HG02938 (cell line): Measurements from ENCODE around the gene IGFBP7.

Experiments used
- ATAC-seq: cut with Tn5 transposase; IDR thresholded peaks from one replicate; pipeline ENCODE4 v1.9.1; 2021; ENCODE audit warnings: mild to moderate bottlenecking, moderate library complexity; ENCODE audit not compliant: unreplicated experiment

IGFBP7 gene

DNA sequence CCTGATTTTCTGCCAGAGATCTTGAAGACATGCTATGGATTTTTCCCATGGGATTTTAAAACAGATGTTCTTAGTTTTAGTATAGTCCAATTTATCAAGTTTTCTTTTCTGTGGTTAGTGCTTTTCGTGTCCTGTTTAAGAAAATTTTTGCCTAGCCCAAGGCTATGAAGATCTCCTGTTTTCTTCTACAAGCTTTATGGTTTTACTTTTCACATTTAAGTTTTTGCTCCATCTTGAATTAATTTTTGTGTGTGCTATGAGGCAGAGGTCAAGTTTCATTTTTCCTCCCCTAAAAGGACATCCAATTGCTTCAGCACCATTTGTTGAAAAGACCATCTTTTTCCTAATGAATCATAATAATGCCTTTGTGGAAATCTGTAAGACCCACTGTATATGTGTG, 65.9 kb downstream of the IGFBP7 start:
- ATAC-seq = no peak

DNA sequence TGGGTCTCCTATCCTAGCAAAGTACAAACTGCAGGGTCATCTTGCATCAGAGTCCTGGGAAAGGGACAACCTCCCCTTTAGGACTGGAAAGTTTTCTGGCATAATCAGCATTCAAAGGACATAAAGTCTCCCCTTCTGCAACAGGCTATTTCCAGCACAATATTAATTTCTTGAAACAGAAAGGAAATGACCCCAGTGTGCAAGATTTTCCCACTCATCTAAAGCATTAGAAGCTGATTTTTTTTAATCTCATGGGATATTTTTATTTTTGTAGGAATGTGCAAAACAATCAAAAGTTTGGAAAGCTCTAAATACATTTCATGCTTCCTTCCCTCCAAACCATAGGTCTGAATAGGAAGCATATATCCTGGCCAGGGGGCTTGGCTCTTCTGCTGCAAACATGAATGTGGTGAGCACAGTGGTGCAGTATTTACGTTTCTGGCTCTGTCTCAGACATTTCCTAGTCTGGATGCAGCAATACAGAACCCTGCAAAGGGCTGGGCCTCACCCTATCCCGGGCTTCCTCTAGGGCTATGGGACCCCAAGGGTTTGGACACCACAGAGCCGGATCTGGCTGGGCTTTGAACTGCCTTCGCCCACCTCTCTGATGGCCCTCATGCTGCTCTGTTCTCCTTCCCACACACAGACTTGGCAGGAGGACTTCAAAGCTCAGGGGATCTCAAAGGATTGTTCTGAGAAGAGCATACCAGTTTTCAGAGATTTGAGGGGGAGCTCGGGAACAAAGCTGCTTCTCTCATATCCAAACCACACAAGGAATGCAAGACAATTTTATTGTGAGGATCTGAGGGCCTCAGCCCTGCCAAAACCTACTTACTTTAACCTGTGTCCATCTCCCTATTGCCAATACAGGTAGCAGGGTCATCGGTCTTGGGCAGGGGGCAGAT, 66.6 kb downstream of the IGFBP7 start:
- no peak for ATAC-seq

- no peak for ATAC-seq
These were observed 67.4 kb downstream of the IGFBP7 start for GRCh38 chr4:57042711-57043169.

DNA sequence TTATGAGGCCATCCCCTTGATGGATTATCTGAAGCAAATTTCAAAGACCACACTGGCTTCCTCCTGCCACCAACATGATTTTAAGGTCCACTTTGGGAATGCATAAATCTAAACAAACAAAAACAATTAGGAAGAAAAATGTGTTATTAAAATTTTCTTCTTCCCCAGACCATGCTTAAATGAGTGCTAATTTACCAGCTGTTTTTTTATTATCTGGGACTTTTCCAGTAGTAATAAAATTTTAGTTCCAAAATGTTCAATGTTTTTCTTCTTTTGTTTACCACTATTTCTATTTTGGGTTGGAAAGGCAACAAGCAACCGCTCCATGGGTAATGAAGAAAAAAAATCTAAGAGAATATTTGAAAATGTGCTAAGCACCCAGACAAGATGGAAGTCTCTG, 69.2 kb downstream of the IGFBP7 start:
- ATAC-seq = no peak

GRCh38 chr4:57040510-57040909, 69.7 kb downstream of the IGFBP7 start:
- ATAC-seq = no peak

DNA sequence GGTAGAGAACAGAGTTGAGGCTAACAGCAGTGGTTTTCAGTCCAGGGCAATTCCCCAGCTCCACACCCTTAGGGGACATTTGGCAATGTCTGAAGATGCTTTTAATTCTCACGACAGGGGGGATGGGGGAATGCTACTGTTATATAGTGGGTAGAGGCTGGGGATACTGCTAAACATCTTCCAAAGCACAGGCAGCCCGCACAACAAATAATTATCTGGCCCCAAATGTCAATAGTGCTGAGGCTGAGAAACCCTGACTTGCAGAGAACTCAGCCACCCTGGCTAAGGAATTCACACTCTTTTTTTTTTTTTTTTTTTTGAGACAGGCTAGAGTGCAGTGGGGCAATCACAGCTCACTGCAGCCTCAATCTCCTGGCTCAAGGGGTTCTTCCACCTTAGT, 70.8 kb downstream of the IGFBP7 start:
- ATAC-seq = no peak

DNA sequence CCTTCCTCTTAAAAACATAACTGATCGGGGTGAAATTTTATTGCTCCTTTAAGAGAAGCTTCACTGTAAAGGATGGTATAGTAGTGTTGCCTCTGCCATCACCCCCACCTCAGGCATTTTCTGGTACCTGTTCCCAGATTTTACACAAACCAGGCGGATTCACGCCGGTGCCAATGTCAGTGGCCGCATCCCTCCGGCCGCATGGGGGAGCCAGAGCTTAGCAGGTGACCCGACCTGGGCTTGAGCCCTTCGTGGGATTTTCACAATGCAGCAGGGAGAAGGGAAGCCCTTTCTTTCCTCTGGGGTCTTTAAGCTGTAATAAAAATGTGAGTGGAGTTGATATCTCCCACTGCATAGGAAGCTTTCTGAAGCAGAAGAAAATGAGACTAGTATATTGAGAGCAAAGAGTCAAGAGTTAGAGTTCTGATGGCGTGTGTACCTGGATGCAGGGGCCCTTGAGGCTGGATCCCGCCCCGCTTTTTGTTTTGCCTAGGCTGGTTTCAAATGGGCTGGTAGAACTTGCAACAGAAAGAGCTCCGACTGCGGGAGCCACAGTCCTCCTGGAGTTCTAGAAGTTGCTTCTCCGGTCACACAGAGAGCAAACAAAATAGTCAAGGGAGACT, 72.1 kb downstream of the IGFBP7 start:
- ATAC-seq = no peak

DNA sequence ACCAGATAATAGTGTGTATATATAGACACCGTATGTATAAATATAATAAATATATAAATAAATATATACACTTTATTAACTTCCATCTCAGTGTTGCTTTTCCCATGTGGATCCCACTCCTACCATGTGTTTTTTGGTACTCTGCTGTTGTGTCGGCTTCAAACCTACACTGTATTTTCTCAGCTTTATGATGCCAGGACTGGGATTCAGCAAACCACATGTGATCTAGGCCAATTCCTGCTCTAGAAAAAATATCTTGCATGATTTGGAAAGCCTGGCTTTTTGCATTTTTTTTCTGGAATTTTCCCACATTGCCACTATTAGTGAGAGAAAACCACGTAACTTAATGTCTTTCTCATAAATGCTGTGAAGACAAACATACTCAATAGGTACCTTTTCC, 75.7 kb downstream of the IGFBP7 start:
- ATAC-seq = no peak

DNA sequence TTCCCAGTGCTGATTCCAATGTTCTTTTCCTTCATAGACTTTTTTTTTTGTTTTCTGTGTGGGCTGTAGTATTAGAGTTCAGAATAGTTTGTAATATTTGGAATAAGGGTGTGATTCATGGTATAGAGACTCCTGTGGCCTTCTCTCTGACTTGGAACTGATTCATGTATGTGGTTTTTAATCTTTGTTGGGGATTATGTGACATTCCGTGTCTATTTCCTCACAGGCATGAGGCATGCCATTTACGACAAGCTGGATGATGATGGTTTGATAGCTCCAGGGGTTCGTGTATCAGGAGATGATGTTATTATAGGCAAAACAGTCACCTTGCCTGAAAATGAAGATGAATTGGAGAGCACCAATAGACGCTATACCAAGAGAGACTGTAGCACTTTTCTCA, 87.1 kb downstream of the IGFBP7 start:
- no peak for ATAC-seq

DNA sequence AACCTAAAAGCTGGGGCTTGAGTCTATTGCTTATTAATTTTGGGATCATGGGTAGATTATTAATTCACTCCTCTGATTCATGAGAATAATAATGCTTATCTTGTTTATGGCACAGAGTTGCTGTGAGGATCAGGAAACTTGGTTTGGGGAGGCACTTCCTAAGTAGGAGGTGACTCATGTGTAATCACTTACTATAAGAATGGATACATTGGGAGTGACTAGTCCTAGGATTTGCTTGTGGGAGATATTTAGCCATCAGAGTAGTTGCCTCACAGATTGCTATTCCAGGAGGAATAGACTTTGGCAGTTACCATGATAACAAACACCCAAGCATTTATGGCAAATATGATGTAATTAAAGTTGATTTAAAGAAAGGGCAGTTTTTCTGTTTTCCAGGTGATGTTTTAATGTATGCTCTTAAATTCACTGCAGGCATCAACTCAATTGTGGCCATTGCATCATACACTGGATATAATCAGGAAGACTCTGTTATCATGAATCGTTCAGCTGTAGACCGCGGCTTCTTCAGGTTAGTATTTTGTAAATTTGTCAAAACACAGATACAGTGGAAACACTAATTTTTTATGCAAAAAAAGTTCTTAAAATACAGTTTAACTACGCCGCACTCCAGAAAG, 89.6 kb downstream of the IGFBP7 start:
- no peak for ATAC-seq

GRCh38 chr4:57018980-57019379, 91.2 kb downstream of the IGFBP7 start:
- no peak for ATAC-seq

DNA sequence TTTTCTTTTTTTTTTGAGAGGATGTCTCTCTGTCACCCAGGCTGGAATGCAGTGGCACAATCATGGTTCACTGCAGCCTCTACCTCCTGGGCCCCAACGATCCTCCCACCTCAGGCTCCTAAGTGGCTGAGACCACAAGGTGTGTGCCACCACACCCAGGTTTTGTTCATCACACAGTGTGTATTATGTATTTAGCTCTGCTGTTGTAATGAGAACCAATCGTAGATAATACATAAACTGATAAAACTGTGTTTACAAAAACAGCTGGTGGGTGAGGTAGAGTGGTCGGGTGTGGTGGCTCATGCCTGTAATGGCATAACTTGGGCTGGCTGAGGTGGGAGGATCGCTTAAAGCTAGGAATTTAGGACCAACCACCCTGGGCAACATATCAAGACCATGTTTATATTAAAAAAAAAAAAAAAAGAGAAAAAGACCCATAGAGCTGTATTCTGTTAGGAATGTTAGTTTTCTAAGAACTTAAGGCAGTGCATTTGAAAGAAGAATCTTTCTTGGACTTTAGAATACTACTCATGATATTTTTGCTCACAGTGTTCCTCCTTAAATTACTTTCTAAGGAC, 96.6 kb downstream of the IGFBP7 start:
- no peak for ATAC-seq

DNA sequence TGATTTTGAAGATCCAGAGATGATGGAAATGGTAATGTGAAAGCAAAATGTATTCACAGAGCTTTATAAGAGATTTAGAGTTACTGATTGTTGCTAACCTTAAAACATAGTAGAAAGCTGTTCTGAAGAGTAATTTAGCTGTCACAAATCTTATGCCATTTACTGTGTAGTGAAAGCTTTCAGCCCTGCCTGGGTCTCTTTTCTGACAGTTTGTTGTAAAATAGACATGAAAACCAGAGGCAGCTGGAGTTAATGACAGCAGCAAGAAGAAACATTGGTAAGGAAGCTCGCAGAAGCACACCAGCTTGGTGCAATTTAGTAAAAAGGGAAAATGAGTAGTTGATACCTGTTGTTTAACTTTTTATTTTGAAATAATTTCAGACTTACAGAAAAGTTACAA, 110.4 kb downstream of the IGFBP7 start:
- ATAC-seq = no peak

DNA sequence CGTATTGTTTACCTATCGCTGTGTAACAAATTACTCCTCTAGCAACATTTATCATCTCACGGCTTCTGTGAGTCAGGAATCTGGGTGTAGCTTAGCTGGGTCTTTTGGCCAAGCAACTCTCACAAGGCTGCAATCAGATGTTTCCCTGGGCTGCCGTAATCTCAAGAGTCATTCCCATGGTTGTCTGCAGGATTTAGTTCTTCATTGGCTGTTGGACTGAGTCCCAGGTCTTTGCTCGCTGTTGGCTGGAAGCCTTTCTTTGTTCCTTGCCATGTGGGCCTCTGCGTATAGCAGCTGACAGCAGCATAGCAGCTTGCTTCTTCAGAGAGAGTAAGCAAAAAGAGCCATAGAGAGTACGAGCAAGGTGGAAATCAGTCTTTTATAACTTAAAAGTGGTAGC, 114.7 kb downstream of the IGFBP7 start:
- no peak for ATAC-seq

- no peak for ATAC-seq
These were observed 119.9 kb downstream of the IGFBP7 start for GRCh38 chr4:56990109-56990905.

- ATAC-seq = no peak
These were observed 123.2 kb downstream of the IGFBP7 start for GRCh38 chr4:56986952-56987351.

GRCh38 chr4:56986192-56986591, 124.0 kb downstream of the IGFBP7 start:
- no peak for ATAC-seq

- no peak for ATAC-seq
These were observed 128.4 kb downstream of the IGFBP7 start for GRCh38 chr4:56981795-56982201.
